CD4-positive, alpha-beta T cell treated with Interleukin-15 for 1 hour (primary cell): Measurements from ENCODE around the gene ISG20L2.
A peak's percentile ranks its signal among the peaks of the same experiment; 100 is the strongest.

Experiments
- DNase-seq: peaks from one replicate; pipeline ENCODE4 v3.0.0-alpha.2; 2020

ISG20L2 gene

DNA sequence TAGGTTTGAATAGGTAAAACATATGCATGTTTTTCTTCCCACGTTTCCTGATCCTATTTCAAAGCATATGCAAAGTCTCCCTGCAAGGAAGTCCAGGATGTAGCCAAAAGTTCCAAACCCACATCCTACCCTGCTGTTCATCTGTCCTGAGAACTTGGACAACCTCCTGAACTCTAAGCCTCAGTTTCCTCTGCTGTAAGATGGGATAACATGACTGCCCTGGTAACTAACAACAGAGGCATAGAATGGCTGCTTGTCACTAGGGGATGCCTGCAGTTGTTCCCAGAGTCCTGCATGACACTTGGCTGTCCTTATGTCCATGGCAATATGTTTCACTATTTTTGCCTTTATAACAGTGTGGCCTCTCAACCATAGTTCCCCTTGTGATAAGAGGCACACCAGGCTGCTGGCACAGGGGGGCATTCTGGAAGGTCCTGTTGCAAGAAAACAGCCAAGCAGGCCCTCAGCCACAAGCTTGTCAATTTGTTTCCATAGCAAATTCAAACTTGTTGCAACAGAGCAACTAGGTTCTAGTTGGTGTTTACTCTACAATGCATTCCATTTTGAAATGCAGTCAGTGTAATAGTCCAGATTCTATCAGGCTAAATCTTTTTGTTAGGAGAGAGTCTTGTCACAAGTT, 24.4 kb upstream of the ISG20L2 start:
- no peak for DNase-seq

DNA sequence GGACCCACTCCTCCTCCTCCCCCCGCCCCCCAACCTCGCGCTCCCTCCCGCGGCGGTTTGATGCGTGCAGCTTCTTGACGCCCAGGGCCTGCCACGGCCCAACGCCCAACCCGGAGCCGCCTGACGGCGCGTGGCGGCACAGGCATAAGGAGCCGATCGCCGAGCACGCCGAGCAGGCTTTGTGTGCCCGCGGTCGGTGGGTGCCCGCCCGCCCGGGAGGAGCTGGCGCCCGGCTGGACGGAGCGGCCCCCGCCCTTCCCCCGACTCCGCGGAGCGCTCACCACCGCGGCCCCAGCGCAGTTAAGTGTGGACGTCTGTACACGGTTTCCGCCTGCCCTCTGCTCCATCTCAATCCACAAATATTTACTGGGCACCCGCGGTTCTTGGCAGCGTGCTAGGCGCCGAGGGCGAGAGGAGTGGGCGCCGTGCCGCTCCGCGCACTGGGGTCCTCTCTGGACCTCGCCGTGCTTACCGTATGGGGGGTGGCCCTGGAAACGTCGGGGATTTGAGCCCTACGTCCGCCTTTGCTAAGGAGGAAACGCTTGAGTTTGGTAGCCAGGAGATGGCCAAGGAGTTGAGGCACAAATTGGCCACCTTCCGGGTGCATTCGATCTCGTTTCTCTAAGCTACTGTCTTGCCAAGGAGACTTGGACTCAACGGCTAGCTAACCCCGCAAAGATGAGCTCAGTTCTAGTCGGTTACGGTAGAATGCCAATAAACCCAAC, 23.4 kb upstream of the ISG20L2 start:
- peak; percentile 96 for DNase-seq

DNA sequence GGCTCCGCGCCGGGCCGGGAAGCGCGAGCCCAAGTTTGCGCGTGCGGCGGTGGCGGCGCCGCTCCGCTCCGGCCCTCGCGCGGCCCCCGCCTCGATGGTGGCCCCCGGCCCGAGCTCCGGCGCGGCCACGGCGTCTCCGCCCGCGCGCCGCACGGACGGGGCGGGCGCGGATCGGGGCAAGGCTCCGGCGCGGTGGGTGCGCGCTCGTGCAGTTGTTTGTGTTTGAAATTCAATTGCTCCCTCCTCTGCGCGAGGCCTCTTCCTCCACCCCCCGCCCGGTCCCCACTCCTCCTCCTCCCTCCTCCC, 22.8 kb upstream of the ISG20L2 start, which contains the start of gene HDGF:
HDGF (minus strand) TSS at position 225 of the 306 bp plus-strand sequence. CDS start 246 bp downstream, outside the sequence.
- no peak for DNase-seq

DNA sequence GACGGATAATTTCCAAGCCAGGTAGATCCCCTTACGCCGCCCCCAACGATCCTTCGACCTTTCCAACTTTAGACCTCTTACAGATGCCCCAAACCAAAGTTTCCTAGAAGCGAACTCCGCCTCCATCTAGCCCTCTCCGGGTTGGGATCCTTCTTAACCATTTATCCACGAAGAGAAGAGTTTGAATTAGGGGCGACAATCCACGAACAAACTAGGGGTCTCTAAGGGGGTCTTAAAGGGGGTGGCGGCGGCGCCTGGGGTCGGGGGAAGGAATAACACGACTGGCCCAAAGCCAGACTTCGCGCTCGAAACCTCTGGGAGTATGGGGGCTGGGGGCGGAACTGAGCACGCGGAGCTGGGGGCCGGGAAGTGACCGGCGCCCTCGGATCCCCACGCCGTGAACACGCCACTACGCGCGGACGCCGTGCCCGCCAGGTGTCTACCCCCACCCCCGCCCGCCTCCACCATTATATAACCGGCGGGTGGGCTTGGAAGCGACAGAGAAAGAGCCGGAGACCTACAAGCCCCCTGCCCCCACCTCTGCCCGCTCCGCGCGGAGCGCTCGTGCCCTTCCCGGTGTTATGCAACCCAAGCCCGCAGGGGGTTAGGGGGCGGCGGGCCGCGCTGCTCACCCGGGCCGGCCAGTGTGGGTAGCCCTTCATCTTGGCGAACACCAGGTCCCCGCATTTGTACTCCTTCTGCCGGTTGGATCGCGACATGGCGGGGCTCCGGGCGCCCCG, 22.3 kb upstream of the ISG20L2 start:
- DNase-seq: peak; percentile 32

DNA sequence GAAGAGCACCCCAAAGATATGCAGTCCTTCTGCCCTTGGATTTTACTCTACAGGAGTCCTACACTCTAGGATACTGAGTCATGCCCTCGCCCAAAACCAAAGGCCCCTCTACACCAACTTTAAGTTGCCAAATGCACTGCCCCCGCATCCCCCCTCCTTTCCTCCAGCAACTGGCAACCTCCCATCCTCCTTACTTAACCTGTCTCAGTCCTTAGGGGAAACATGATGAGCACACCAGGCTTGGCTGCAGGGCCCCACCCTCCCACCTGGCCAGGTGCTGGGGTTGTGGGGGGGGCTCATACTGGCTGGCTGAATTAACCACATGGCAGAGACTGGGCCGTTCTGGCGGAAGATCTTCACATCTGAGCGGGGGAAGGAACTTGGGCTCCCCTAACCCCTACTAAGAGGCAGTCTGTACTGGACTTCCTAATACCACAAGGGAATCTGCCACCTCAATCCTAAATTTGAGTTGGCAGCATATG, 21.7 kb upstream of the ISG20L2 start:
- peak; percentile 41 for DNase-seq

DNA sequence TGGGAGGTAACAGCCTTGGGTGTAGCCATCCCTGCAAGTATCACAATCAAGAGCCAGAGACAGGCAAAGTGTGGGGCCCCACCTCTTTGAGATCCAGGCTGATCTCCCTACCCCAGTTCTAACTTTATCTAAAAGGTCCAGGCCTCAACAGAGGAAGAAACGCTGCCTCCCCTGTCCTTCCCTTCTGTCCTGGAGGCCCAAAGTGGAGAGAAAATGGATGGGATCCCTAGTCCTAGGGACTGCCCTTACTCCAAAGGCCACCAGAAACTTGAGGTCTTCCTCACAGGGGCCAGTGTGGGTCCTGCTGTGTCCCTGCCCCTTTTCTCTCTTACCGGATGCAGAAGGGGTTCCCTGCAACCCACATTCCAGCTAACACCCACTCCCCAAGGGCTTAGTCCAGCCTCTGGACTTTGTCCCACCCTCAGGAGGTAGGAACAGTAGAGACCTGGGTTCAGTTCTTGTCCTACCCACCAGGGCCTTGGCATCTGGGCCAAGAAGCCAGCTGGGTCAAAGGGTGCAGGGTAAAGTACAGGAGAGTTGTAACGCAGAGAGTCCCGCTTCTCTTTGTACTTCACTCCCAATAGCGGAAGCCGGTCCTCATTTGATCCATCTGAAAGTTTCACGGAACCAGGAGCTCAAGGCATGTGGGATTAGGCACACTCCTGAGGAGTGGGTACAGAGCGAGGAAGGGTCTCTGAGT, 21.0 kb upstream of the ISG20L2 start:
- no peak for DNase-seq

DNA sequence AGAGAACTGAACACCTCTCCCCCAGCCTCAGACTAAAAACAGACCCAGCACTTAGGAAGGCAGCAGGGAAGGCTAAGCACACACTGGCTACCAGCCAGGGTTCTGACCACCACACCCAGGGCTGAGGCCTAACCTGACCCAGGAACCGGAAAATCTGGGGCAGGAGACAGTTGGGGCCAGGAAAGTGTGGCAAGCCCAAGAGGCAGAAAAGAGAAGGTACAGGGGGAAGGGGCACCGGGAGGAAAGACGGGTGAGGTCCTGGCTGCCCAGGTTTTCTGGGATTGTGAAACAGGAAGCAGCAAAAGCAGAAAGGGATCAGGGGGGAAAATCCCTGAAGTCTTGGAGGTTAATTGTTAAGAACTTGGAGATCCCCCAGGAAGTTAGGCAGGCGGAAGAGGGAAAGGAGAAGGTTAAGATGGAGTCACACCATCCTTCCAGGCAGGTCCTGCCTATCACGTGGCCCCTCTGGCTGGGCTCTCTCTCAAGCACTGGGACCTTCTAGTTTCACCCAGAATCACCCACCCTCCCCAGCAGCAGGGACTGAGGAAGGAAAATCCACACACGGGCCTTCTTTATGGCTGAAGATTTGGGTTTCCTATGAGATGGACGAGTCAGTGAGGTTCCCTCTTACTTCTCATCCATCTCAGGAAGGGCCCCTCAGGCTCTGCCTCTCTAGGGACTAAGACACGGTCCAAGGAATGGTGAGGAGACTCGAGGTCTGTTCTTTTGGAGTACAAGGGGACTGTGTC, 20.3 kb upstream of the ISG20L2 start:
- peak; percentile 47 for DNase-seq

DNA sequence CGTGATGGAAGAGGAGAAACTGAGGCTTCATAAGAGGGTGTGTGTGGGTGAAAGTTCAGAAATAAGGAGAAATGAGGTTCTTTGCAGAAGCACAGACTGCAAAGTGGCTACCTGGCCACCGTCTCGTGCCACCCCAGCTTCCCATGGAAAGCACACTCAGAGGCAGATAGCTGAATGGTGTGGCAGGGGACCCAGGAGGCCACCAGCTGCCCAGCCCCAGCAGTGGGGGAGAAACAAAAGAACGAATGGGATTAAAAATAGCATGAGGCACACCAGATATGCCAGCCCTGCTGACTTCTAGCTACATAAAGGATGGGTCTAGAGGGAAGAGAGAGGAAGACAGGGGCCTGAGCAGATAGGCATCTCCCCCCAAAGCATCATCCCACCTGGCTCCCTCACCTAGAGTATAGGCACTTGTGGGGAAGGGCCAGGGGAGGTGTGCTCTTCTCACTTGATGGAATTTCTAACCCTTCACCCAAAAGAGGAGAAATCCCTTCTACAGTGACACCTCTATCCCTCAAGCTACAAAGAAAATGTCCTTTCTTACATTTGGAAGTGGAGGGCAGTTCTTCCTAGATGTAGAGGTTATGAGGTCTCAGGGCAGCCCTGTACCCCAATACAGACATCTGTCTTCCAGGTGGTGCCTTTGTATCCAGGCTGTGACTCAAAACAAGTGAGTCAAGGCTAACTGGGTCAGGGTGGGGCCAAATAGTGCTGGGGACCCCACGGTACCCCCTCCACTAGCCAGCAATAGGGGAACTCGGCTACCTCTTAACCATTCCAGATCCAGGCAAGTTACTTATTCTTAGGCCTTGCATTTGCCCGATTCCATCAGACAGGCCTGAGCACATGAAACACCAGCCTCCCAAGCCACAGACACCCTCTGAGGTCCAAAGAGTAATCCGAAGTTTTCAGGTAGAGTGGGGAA, 19.4 kb upstream of the ISG20L2 start:
- peak; percentile 25 for DNase-seq

DNA sequence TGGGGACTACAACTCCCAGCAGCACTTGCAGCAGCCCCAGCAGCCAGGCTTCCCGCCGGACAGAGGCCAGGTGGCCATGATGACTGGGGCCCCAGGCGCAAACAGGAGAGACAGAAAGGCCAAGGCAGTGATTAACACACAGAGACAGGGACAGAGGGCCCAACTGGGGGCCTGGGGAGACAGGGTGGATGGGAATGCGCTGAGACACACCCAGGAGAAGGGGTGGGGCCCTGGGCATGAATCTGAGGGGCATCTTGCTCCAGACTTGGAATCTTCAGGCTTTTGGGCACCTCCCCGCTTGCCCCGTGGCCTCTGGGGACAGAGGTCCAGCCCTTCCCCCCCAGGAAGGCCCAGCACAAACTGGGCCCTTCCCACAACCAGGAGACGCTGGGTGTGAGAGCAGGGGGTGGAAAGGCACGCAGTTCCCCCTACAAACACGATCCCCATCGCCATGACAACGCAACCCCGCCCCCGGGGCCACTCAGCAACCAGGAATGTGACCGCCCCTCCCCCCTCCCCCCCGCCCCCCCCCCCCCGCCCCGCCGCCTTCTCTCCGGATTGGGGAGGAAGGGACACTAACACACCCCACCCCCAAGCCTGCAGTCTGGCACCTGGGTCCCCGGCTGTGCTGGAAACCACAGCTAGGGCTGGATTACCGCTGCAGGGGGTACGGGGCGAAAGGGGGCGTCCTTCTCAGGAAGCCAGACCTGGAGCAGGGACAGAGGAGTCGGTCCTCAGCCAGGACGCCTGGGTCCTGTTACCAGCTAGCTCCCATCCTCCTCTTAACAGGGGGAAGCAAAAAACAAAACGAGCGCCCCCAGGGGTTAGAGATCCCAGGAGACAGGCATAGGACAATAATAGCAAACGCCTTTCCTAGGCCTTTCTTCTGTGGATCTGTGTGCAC, 18.4 kb upstream of the ISG20L2 start:
- peak; percentile 87 for DNase-seq

DNA sequence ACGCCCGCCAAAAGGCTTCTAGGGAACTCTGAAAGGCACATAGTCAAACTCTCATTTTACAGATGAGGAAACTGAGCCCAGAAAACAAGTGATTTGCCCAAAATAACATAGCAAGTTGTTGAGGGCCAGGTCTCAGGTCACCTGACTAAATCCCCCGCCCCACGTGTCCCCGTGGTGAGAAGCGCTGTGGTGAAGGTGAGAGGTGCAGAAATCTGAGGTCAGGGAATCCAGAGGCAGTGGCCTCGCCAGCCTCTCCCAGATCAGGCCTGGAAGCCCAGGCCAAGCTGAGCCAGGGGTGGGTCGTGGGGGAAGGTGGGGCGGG, 17.8 kb upstream of the ISG20L2 start:
- DNase-seq: no peak

DNA sequence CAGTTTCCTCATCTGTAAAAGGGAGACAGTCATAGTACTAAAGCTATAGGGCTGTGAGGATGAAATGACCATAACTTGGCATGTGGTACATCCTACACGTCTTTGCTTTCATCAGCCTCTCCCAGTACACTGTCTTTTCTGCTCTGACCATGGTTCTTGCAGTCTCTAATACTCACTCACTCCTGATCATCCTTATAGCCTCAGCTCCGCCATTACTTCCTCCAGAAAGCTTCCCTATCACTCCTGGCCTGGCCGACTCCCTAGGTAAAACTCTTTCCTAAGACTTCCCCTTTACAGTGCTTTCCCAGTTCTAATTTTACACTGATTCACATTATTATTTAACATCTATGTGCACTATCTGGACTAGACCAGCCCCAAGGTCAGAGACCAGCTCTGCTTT, 17.3 kb upstream of the ISG20L2 start:
- DNase-seq: no peak

DNA sequence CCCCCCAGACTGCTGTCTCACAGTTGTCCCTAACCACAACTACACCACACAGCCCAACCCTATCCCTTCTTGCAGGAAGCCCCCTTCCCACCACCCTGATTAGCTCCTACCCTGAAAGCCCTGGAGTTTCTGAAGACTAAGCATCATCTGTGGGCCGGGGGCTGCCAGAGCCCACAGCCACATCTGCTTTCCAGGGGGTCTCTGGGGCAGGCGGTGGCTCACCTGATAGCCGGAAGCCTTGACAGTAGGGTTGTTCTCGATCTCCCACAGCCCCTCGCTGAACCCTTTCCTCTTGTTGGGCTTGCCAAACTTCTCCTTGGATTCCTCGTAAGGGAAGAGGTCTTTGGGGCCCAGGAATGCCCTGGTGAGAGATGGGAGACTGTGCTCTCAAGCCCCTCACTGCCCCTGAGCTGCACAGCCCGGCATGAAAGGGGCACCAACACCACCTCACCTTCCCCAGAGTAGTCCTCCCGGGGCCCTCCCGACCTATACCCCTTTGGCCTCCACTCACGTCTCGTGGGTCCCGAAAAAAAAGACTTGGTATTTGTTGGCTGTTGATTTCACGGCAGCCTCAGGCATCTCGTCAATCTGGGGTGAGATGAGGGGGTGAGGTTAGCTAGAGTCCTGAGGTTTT, 16.3 kb upstream of the ISG20L2 start:
- no peak for DNase-seq

DNA sequence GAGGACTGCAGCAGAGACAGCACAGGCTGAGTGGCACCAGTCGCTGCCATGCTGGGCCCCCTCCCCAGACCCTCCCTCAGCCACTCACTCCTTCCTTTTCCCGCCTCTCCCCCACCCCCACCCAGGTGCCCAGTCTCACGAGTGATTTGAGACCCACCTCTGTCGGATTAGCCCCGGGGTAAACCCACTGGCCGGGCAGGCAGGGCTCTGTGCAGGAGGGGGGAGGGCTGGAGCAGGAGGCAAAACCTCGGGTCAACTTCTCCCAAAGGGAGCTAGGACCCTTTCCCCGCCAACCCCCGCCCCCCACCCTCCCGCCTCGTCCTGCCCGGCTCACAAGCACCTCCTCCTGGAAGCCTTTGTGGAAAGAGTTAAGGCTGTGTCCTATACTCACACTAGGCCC, 15.8 kb upstream of the ISG20L2 start:
- DNase-seq: no peak

DNA sequence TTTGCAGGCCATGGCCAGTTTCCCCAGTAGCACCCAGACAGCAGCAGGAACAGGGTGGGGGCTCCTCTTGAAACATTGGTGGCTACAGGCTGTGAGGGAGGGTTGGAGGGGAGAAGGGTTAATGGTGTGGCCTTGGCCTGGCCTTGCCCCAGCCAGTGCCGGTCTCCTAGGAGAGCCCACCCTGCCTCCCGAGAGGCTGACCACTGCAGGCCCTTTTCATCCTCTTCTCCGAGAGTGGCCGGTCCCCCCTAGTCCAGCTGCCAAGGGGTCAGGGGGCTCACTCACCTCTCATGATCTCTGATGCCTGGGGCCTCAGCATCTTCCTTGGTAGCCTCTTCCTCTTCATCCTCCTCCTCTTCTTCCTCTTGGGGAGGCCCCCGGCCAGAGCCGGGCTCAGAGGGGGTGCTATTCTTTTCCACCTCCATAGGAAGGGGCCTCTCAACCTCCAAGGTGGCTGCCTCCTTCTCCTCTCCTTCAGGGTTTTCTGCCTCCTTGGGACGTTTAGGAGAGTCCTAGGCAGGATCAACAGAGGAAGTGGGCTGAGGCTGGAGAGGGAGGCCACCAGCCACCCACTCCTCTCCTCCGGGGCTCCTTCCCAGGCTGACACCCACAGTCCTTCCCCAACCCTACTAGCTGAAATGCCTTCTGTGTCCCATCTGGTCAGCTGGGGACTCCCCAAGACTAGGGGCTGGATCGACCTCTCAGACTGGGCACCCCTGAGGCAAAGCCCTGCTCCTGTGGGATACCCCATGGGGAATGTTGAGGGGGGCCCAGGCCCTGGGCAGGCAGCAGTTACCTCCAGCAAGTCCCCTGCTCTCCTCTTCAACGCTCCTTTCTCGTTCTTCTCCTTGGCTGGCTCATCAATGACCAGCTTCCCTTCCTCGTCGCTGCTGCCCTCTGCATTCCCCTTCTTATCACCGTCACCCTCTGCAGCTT, 15.1 kb upstream of the ISG20L2 start:
- no peak for DNase-seq

DNA sequence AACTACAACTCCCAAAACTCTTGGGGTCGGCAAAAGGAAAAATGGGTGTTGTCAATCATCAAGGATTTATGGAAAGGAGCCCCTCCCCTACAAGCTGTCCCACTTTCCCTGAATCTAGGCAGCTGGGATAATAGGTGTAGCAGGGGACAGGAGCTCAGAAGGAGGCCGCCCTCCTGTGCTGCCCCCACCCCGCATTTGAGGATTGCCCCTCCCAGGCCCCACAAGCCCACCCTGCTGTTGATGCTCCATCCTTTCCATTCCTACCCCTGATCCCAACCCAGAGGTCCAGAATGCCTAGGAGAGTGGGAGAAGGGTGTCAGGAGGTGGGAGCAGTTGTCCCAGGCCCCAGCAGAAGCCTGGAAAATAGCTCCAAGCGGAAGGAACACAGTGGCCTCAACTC, 14.2 kb upstream of the ISG20L2 start:
- DNase-seq: no peak

DNA sequence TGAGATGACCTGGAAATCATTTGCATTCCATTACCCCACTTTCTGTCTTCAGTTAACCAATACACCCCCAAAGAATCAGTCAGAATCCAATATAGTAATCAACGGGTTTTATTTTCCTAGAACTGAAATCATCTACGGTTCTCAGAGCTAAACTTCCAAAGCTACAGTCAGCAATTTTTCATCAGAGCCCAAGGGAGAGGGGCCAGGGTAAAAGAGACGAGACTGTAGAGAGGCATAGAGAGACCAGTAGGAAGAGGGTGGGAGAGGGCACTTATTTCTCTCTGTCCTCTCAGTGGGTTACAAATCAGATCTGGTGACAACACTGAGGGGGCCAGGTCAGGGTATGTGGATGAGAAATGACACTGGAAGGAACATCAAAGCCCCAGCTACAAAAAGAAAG, 13.5 kb upstream of the ISG20L2 start:
- DNase-seq: no peak

DNA sequence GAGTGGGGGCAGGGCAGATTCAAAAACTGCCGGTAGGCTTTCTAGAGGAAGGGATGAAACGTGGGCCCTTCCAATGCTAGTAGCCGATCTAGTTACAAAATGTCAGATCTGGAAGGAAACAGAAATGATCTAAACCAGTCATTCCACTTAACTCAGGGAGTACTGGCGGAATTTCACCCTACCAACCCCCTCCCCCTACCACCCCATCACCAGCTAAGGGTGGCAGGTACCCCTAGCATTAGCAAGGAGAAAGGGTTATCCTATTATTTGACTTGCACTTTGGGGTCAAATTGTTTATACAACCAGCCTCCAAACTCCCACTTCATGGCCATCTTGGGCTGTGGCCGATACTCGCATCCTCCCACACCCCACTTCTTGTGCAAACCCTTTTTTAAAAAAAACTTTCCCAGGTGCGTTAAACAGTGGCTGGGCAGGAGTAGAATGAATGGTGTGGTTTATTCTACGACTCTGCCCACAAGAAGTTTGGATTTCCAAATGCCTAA, 13.0 kb upstream of the ISG20L2 start:
- no peak for DNase-seq

DNA sequence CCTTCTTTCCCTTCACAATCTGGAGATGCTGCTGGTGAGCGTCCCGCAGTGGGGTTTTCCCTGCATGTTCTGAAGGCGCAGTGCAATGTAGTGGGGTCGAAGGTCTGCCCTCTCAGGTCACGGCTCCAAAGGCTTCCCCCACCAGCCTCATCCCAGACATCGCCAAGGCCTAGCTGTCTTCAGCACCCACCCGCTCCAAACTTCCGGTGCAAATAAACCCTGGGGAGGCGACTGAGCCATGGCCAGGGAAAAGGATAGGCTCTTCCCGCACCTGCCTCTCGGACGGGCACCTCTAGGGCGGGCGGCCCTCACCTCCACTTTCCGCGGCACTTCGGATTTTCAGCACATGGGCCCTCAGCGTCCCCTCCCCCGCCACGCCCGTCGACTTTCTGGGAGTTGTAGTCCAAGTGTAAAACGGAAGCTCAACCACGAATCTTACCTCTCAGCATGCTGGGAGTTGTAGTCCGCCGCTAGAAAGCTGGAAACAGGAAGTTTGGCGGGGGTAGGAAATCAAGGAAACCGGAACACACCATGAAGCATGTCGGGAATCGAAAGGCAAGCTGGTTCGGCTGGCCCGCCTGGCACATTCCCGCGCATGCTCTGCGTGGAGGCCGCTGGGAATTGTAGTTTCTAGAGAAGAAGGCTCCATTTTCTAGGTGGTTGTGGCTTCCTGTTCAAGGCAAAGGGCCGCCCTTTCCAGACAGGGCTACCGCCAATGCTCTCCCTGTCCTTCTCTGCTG, 12.3 kb upstream of the ISG20L2 start, which contains the start of gene MRPL24:
MRPL24 (minus strand) TSS at position 348 of the 740 bp plus-strand sequence. CDS start 2,384 bp downstream, outside the sequence.
- peak; percentile 99 for DNase-seq
